ENCODE results near the gene SH2D4B. TPM values are rescaled to one million over a fixed set of nuclear protein-coding genes. Genes with fewer than 3 reads are reported as not detected.

Gene SH2D4B
- total RNA-seq, 4 donors from 2014 or later, result not detected

DNA sequence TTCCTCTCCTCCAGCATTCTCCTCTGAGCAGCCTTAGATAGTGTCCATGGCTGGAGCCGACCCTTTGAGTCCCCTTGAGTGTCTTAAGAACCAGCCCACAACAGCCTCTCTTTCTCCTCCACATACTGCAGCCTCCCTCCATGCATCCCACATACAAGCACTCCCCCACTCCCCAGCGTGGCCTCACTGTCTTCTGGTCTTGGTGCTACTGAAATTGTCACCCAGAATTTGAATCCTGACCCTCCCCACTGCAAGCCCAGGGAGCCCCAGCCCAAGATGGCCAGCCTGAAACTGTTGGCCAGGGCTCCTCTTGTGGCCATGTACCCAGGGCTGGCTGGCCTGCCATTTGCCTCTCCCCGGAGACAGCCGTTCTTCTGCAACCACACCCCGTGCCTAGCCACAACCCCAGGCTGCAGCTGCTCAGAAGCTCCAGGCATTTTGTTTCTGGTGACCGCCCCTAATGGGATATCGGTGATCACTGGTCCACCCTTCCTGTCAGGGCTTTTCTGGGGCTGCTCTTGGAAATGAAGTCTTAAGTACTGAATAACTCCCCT is 18.8 kb upstream of the SH2D4B start:
- DNase-seq, result peak in 1 of 3 donors; percentile 43
- H3K4me3 ChIP-seq, result no peak overlapping the region
- H3K36me3 ChIP-seq, result peaks cover 0 to 61% (median 0%) of the 10 kb centered on the region in 3 donors
- H3K9me3 ChIP-seq, result no peaks in the 10 kb centered on the region
- TF ChIP-seq, protein P1, sequence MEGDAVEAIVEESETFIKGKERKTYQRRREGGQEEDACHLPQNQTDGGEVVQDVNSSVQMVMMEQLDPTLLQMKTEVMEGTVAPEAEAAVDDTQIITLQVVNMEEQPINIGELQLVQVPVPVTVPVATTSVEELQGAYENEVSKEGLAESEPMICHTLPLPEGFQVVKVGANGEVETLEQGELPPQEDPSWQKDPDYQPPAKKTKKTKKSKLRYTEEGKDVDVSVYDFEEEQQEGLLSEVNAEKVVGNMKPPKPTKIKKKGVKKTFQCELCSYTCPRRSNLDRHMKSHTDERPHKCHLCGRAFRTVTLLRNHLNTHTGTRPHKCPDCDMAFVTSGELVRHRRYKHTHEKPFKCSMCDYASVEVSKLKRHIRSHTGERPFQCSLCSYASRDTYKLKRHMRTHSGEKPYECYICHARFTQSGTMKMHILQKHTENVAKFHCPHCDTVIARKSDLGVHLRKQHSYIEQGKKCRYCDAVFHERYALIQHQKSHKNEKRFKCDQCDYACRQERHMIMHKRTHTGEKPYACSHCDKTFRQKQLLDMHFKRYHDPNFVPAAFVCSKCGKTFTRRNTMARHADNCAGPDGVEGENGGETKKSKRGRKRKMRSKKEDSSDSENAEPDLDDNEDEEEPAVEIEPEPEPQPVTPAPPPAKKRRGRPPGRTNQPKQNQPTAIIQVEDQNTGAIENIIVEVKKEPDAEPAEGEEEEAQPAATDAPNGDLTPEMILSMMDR (IDR thresholded peaks at IDR 0.05), result no peak
- TF ChIP-seq POLR2A (IDR thresholded peaks at IDR 0.05), result no peak
- H3K4me1 ChIP-seq, result no peaks in the 10 kb centered on the region
- H3K27ac ChIP-seq, result no peak overlapping the region
- no peaks in the 10 kb centered on the region for H3K27me3 ChIP-seq

DNA sequence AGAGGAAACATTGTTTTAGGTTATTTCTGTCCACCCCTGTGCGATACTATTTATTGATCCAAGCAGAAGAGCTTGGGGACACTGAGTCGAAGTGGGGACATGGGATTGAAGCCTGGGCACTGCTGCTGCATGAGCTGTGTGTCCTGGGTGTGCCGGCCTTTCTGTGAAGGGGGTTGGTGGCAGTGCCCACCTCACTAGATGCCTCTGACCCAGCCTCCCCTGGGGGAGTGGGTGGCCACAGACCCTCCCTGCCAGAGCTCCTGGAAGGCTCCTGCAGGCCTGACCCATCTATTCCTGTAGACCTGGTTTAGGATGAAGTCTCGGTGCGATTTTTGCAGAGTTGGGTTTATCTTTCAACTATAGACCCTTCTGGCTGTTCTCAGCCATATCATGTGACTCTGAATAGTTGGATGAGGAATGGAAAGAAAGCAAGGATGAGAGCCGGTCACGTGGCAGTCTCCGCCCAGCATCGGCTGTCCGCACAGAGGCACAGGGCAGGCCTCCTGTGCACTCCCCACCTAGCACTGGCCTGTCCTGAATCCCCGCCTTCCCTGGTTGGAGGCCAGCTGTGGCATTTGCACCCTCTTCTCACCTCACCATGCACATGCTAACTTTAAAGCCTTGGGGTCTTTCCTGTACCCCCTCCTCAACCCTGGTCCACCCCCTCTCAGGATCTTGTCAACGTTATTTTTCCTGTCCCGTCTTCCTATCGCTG is 17.6 kb upstream of the SH2D4B start:
- Histone ChIP-seq H3K27me3 (no peaks in the 10 kb centered on the region), H3K36me3 (peaks cover 0 to 49% (median 0%) of the 10 kb centered on the region in 3 donors), H3K9me3 (no peaks in the 10 kb centered on the region), H3K4me3 (no peak overlapping the region), H3K27ac (no peak overlapping the region), H3K4me1 (no peaks in the 10 kb centered on the region)
- TF ChIP-seq, protein P1 (IDR thresholded peaks at IDR 0.05), result no peak
- no peak for TF ChIP-seq POLR2A (IDR thresholded peaks at IDR 0.05)
- DNase-seq, result no peak

GRCh38 chr10:80520661-80521470 is 16.8 kb upstream of the SH2D4B start:
- H3K4me3 ChIP-seq, result no peak overlapping the region
- DNase-seq, result peak in 1 of 3 donors; percentile 42
- TF ChIP-seq POLR2A (IDR thresholded peaks at IDR 0.05), result no peak
- TF ChIP-seq, protein P1 (IDR thresholded peaks at IDR 0.05), result no peak

GRCh38 chr10:80522756-80523363 is 14.8 kb upstream of the SH2D4B start:
- H3K9me3 ChIP-seq, result no peaks in the 10 kb centered on the region
- H3K4me1 ChIP-seq, result no peaks in the 10 kb centered on the region
- no peak for TF ChIP-seq POLR2A (IDR thresholded peaks at IDR 0.05)
- TF ChIP-seq, protein P1 (IDR thresholded peaks at IDR 0.05), result no peak

More at GRCh38 chr10:80520661-80521470, 16.8 kb upstream of the SH2D4B start:
- Histone ChIP-seq H3K4me1 (no peaks in the 10 kb centered on the region), H3K36me3 (peaks cover 0 to 41% (median 0%) of the 10 kb centered on the region in 3 donors), H3K9me3 (no peaks in the 10 kb centered on the region), H3K27ac (no peak overlapping the region), H3K27me3 (no peaks in the 10 kb centered on the region)

DNA sequence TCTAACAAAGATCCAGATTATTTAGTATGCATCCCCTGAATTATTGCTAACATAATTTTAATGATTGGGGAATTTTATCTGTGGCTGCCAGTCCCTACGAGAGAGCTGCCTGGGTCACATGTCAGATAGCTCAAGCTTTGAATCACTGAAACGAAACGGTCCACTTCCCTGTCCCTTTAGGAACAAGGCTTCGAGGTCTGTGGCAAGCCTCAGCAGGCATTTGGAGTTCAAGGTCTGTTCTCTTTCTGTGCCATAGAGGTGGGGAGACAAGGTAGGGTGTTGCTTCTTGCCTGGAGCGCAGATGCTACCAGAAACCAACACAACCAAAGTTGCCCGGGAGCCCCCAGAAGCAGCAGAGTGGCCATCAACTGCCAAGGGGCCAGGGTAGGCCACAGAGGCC is 13.9 kb upstream of the SH2D4B start:
- H3K9me3 ChIP-seq, result no peaks in the 10 kb centered on the region
- no peak for TF ChIP-seq POLR2A (IDR thresholded peaks at IDR 0.05)
- TF ChIP-seq, protein P1 (IDR thresholded peaks at IDR 0.05), result no peak

More at GRCh38 chr10:80522756-80523363, 14.8 kb upstream of the SH2D4B start:
- H3K36me3 ChIP-seq, result peaks cover 0 to 23% (median 0%) of the 10 kb centered on the region in 3 donors
- no peak for DNase-seq
- no peak overlapping the region for H3K4me3 ChIP-seq
- no peak overlapping the region for H3K27ac ChIP-seq
- no peaks in the 10 kb centered on the region for H3K27me3 ChIP-seq

More for the DNA sequence above, 13.9 kb upstream of the SH2D4B start:
- no peaks in the 10 kb centered on the region for H3K4me1 ChIP-seq
- H3K4me3 ChIP-seq, result no peak overlapping the region
- no peaks in the 10 kb centered on the region for H3K27me3 ChIP-seq
- peaks cover 0 to 14% (median 0%) of the 10 kb centered on the region in 3 donors for H3K36me3 ChIP-seq
- DNase-seq, result no peak
- no peak overlapping the region for H3K27ac ChIP-seq
